ENCODE data around the gene ZG16. TPM values are rescaled to one million over a fixed set of nuclear protein-coding genes. Genes with fewer than 3 reads are reported as not detected.

Gene ZG16
- total RNA-seq, 1 experiment from 2014 or later, result 0.07 TPM

DNA sequence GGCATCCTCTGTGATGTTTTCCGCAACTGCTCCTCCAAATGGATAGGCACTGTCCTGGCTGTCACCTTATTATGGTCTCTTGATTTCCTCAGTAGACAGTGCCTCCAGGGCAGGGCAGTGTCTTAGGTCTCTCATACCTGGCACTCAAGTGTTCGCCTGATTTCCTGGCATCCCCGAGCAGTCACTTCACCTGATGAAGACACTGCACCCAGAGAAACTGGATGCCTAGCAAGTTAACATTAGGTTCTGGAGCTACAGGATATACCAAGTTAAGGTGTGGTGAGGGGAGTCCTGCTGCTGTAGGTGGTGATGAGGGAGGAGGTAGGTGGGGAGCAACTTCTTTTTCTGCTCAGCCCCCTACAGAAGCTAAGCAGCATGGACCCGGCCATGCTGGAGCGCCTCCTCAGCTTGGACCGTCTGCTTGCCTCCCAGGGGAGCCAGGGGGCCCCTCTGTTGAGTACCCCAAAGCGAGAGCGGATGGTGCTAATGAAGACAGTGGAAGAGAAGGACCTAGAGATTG, 24.4 kb downstream of the ZG16 start:
- H3K4me3 ChIP-seq (replicated peaks in 1 of 2; ENCODE audit: low read depth in 1 of 2, low read length in 2 of 2), result no peak overlapping the region
- ATAC-seq (no peak), DNase-seq (ENCODE audit: low read depth, low spot score) (no peak)
- H3K36me3 ChIP-seq (ENCODE audit: control insufficient read depth in 1 of 2, insufficient read depth in 2 of 2, low read length in 2 of 2), result peaks cover 25 to 48% of the 10 kb centered on the region in 2 experiments
- intact Hi-C loops (cut with micrococcal nuclease), result no loop called here
- H4K20me1 ChIP-seq (ENCODE audit: insufficient read depth), result peaks cover 3% of the 10 kb centered on the region; the same call in 1 of the 2 replicates
- peaks cover 10% of the 10 kb centered on the region for H3K79me2 ChIP-seq (ENCODE audit: insufficient read depth, low read length)
- BruUV-seq (replicated peaks), result no TSS peak
- no peaks in the 10 kb centered on the region for H3K9me2 ChIP-seq (ENCODE audit: insufficient read depth)
- ChIA-PET RAD21 (ENCODE audit: low non-redundant PET in 1 of 2, low total read pairs in 2 of 2, uncharacterized antibody in 2 of 2, unreplicated experiment in 2 of 2) (no interaction called here), CTCF (no interaction called here), POLR2A (interaction anchor here (1.1 kb wide), 1 partner anchor 12 kb away, joined by 3 read pairs; the partner anchor contains the start of gene KIF22)
- no peak for TF ChIP-seq SRF (IDR thresholded peaks at IDR 0.05; ENCODE audit: low read depth)
- no peak for TF ChIP-seq EGR1 (IDR thresholded peaks at IDR 0.05; ENCODE audit: low read depth)
- no peak for TF ChIP-seq FOSL1 (IDR thresholded peaks at IDR 0.05; ENCODE audit: low read depth)
- TF ChIP-seq CEBPB (IDR thresholded peaks at IDR 0.05; ENCODE audit: low read depth), result no peak
- TF ChIP-seq JUND (IDR thresholded peaks at IDR 0.05), result no peak
- no peak for TF ChIP-seq SP1 (IDR thresholded peaks at IDR 0.05; ENCODE audit: low read depth)
- TF ChIP-seq REST (IDR thresholded peaks at IDR 0.05; ENCODE audit: low read depth), result no peak
- TF ChIP-seq POLR2AphosphoS5 (IDR thresholded peaks at IDR 0.05; ENCODE audit: low read depth, low read length), result no peak
- TF ChIP-seq CBX3 (IDR thresholded peaks at IDR 0.05; ENCODE audit: low read depth), result no peak
- TF ChIP-seq, protein P1, sequence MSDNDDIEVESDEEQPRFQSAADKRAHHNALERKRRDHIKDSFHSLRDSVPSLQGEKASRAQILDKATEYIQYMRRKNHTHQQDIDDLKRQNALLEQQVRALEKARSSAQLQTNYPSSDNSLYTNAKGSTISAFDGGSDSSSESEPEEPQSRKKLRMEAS (IDR thresholded peaks at IDR 0.05), result no peak
- no peak for TF ChIP-seq ZFX (IDR thresholded peaks at IDR 0.05)
- H3K27ac ChIP-seq (ENCODE audit: low read depth, low read length), result peak overlapping the region; percentile 85; the same call in 1 of the 2 replicates
- no peaks in the 10 kb centered on the region for H3K9me3 ChIP-seq (ENCODE audit: control insufficient read depth in 1 of 2, insufficient read depth in 1 of 2, low read depth in 1 of 2, low read length in 2 of 2)
- no peak overlapping the region for H3K4me2 ChIP-seq (ENCODE audit: low read length)
- H2AFZ ChIP-seq (ENCODE audit: low read depth, low read length, poor library complexity, severe bottlenecking), result no peak overlapping the region
- H3K4me1 ChIP-seq (ENCODE audit: control insufficient read depth in 1 of 2, insufficient read depth in 2 of 2, low read length in 2 of 2), result peaks cover 11 to 26% of the 10 kb centered on the region in 2 experiments
- H3K9ac ChIP-seq (ENCODE audit: low read length), result no peak overlapping the region
- no peaks in the 10 kb centered on the region for H3K27me3 ChIP-seq (ENCODE audit: insufficient read depth, low read length)
